ENCODE data around the gene NALCN.

The NALCN gene

GRCh38 chr13:101016475-101016874 lies 399.8 kb downstream of the NALCN start:
- no peak for DNase-seq

DNA sequence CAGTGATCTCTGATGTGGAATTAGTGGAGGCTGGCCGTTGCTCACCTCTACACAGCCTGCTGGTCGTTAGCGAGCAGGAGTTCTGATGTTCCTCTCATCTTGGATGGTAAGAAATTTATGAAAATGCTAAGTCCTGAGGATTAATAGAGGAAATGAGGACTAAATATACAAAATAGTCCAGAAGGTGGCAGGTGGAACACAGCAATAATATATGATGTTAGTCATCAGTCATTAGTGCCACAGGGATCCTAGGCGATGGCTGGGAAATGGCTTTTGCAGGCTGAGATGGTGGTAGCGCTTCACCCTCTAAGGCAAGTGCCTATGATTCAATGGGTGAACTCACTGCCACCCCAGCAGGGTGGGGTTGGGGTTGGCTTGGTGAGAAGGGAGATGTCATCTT lies 403.1 kb downstream of the NALCN start:
- DNase-seq: no peak

- DNase-seq: no peak
Measured at GRCh38 chr13:101010100-101010499, 406.2 kb downstream of the NALCN start.

GRCh38 chr13:101007245-101007644 lies 409.1 kb downstream of the NALCN start:
- DNase-seq: no peak

Measured in right hindlimb (tissue), 1 donor.